Peyer's patch (tissue), 4 donors: ENCODE measurements around the gene LHFPL2.

Experiments used
- POLR2A ChIP-seq, 2 donors: fragments of 450-650 bp; IDR thresholded peaks; one replicate each; pipeline ENCODE4 v1.5.1; 2017; ENCODE audit warnings: antibody characterized with exemption in 2 of 2, mild to moderate bottlenecking in 2 of 2, moderate library complexity in 2 of 2
- TF ChIP-seq, protein P1 (sequence below), 6 experiments: fragments of 450-650 bp in 4 of 6; fragments of 200-600 bp in 2 of 6; sonication (generic) in 1 of 6; IDR thresholded peaks; one replicate each; pipeline ENCODE4 v1.5.1; 2017 to 2019; ENCODE audit warnings: antibody characterized with exemption in 6 of 6, mild to moderate bottlenecking in 3 of 6, moderate library complexity in 1 of 6

DNA sequence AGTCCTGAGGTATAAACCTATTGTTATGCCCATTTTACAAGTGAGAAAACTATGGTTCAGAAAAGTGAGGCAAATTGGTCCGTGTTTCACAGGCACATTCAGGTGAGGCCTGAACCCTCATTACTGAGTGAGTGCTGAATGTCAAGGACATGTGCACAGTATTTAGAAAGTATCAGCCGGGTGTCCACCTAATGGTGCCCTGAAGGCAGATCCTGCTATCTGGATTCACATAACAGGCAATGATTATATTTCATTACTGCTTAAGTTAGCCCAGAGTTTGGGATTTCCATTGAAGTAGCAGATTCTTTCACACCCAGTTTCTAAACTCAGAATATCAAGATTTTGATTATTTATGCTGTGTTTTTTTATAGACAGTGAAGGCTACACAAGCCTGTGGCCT lies 142.7 kb downstream of the LHFPL2 start:
- TF ChIP-seq, protein P1, sequence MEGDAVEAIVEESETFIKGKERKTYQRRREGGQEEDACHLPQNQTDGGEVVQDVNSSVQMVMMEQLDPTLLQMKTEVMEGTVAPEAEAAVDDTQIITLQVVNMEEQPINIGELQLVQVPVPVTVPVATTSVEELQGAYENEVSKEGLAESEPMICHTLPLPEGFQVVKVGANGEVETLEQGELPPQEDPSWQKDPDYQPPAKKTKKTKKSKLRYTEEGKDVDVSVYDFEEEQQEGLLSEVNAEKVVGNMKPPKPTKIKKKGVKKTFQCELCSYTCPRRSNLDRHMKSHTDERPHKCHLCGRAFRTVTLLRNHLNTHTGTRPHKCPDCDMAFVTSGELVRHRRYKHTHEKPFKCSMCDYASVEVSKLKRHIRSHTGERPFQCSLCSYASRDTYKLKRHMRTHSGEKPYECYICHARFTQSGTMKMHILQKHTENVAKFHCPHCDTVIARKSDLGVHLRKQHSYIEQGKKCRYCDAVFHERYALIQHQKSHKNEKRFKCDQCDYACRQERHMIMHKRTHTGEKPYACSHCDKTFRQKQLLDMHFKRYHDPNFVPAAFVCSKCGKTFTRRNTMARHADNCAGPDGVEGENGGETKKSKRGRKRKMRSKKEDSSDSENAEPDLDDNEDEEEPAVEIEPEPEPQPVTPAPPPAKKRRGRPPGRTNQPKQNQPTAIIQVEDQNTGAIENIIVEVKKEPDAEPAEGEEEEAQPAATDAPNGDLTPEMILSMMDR (IDR thresholded peaks at IDR 0.05), result no peak
- no peak for TF ChIP-seq POLR2A (IDR thresholded peaks at IDR 0.05)
